ENCODE measurements around the gene VAV2. TPM values are rescaled to one million over a fixed set of nuclear protein-coding genes. Genes with fewer than 3 reads are reported as not detected.

The VAV2 gene
- total and polyA plus RNA-seq, 9 of the 15 experiments (the other 6 are each of a cell fraction or from before 2014, with no cell fraction given): 0.01 to 2.7 (median 1.0) TPM; not detected in 1

DNA sequence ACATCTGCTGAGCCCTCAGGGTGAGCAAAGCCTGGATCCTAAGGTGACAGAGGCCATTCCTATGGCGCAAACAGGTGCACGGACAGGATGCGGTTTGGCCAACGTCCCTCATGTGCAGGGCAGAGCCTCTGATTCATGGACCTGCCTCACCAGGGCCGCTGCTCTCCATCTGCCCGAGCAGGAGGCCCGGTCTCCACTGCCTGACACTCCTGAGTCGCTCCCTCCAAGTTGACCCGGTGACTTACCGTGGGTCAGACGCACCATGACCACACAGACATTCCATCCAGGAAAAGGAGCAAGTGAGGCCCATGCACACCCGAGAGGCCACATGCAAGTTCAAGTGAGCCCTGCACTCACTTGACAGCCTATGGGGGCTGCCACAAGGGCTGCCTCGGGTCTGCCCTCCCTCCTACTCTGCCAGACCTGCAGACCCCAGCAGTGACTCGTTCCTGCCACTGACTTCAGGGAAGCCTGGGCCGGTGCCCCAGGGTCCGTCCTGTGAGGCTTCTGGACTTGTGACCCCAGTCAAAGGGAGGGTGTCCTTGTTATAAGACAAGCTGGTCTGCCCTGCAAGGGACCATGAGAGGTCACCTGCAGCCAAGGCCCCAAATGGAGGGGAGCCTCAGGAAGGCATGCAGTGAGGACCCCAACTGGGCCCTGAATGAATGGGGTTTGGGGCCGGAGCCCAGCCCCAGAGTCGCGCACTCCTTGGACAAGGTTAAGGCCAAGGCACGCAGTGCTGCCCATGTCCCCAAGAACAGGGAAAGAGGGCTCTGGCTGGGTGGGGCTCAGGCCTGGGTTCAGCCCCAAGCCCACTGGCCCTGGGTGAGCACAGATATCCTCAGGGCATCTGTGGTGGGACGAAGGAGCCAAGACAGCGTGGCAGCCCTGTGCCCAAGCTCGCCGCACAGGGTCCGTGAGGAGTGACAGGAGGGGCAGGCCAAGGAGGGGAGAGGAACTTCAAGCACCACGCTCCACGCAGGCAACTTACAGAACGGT is 43.2 kb upstream of the VAV2 start:
- Histone ChIP-seq H3K27me3 (ENCODE audit: control insufficient read depth in 2 of 2, insufficient read depth in 2 of 2, low read length in 2 of 2) (no peaks in the 10 kb centered on the region), H2AFZ (ENCODE audit: low read depth, low read length) (no peak overlapping the region), H3K79me2 (ENCODE audit: control insufficient read depth, insufficient read depth, low read length) (no peaks in the 10 kb centered on the region), H3K27ac (ENCODE audit: extremely low read depth, low read depth, low read length) (no peak overlapping the region), H3K4me2 (ENCODE audit: insufficient read depth, low read length) (no peak overlapping the region), H3K4me3 (no peak overlapping the region), H3K4me1 (replicated peaks in 1 of 2; ENCODE audit: control insufficient read depth in 2 of 2, insufficient read depth in 2 of 2, low read length in 2 of 2) (peaks cover 0 to 8% of the 10 kb centered on the region in 2 experiments; a peak in 1 of 5 replicates), H3K9me3 (replicated peaks; ENCODE audit: control insufficient read depth, insufficient read depth, low read depth, low read length) (no peaks in the 10 kb centered on the region), H4K20me1 (replicated peaks; ENCODE audit: control insufficient read depth, insufficient read depth, low read length) (no peaks in the 10 kb centered on the region), H3K9me1 (ENCODE audit: control insufficient read depth, insufficient read depth, low read length) (no peaks in the 10 kb centered on the region), H3K9ac (ENCODE audit: insufficient read depth in 1 of 2, low read depth in 2 of 2, low read length in 2 of 2) (peak overlapping the region in 1 of 2 experiments; percentile 28; a peak in 1 of 4 replicates), H3K36me3 (ENCODE audit: control insufficient read depth, insufficient read depth, low read length) (peaks cover 50% of the 10 kb centered on the region; the same call in 2 of the 3 replicates)
- in situ Hi-C loops (cut with MboI) (no loop called here), intact Hi-C loops (cut with micrococcal nuclease) (no loop called here)
- WGBS (ENCODE audit: insufficient coverage, low coverage, missing lambda C conversion rate): 93% methylated on average over 26 of the region's 28 CpGs
- DNase-seq (ENCODE audit: extremely low read depth in 1 of 4, low spot score in 3 of 4) (no peak), ATAC-seq (no peak), FAIRE-seq (no peak)
- ChIA-PET POLR2A (interaction anchor here (0.6 to 1.1 kb wide), 2 partner anchors 9 to 128 kb away, joined by 3 to 6 read pairs; no protein-coding TSS in a partner anchor), CTCF (ENCODE audit: low intra/inter-chr PET ratio) (no interaction called here)
- TF ChIP-seq RHOXF2B (CRISPR knock-in tag; conservative IDR thresholded peaks at IDR 0.05) (no peak), RAD21 (CRISPR knock-in tag; conservative IDR thresholded peaks at IDR 0.05 in 1 of 2, IDR thresholded peaks at IDR 0.05 in 1 of 2) (no peak), GABPA (tag; conservative IDR thresholded peaks at IDR 0.05; ENCODE audit: low read depth) (no peak), KLF1 (tag; IDR thresholded peaks at IDR 0.05) (no peak), CHD4 (IDR thresholded peaks at IDR 0.05; ENCODE audit: insufficient read depth, insufficient replicate concordance, low read depth, low read length, poor library complexity, severe bottlenecking) (no peak)
- TF ChIP-seq, protein P1, sequence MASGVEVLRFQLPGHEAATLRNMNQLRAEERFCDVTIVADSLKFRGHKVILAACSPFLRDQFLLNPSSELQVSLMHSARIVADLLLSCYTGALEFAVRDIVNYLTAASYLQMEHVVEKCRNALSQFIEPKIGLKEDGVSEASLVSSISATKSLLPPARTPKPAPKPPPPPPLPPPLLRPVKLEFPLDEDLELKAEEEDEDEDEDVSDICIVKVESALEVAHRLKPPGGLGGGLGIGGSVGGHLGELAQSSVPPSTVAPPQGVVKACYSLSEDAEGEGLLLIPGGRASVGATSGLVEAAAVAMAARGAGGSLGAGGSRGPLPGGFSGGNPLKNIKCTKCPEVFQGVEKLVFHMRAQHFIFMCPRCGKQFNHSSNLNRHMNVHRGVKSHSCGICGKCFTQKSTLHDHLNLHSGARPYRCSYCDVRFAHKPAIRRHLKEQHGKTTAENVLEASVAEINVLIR (CRISPR knock-in tag; IDR thresholded peaks at IDR 0.05): no peak
- no TSS peak for BruUV-seq (replicated peaks)

Measured in K562 (cell line).